GM19351 (cell line): Measurements from ENCODE around the gene GRK5.
A peak's percentile ranks its signal among the peaks of the same experiment; 100 is the strongest.
"Not testable (repeated sequence)": the region's sequence is repeated elsewhere in the genome, so short reads cannot be mapped to it uniquely, and the experiment has no call there.

Source experiments
- ATAC-seq: cut with Tn5 transposase; IDR thresholded peaks from one replicate; pipeline ENCODE4 v1.9.1; 2021; ENCODE audit warnings: mild to moderate bottlenecking, moderate library complexity; ENCODE audit not compliant: unreplicated experiment

GRK5 gene

GRCh38 chr10:119431034-119431772 lies 223.8 kb downstream of the GRK5 start:
- ATAC-seq = no peak

GRCh38 chr10:119431773-119432135 lies 224.4 kb downstream of the GRK5 start:
- no peak for ATAC-seq

- not testable (repeated sequence) for ATAC-seq
Measured at GRCh38 chr10:119434942-119435341, 227.6 kb downstream of the GRK5 start.

GRCh38 chr10:119438717-119439116 lies 231.3 kb downstream of the GRK5 start:
- no peak for ATAC-seq

- ATAC-seq = no peak
Measured at GRCh38 chr10:119439922-119440321, 232.6 kb downstream of the GRK5 start.

GRCh38 chr10:119441151-119441821 lies 233.9 kb downstream of the GRK5 start:
- no peak for ATAC-seq

GRCh38 chr10:119441921-119442757 lies 234.8 kb downstream of the GRK5 start:
- peak; percentile 48 for ATAC-seq

GRCh38 chr10:119442758-119443060 lies 235.3 kb downstream of the GRK5 start:
- ATAC-seq = no peak

GRCh38 chr10:119443441-119443840 lies 236.1 kb downstream of the GRK5 start:
- no peak for ATAC-seq

GRCh38 chr10:119443970-119444660 lies 236.7 kb downstream of the GRK5 start:
- ATAC-seq = no peak

GRCh38 chr10:119444866-119445265 lies 237.5 kb downstream of the GRK5 start:
- ATAC-seq = no peak

GRCh38 chr10:119445311-119445934 lies 238.1 kb downstream of the GRK5 start:
- peak; percentile 54 for ATAC-seq

GRCh38 chr10:119445935-119446317 lies 238.6 kb downstream of the GRK5 start:
- no peak for ATAC-seq

- no peak for ATAC-seq
Measured at GRCh38 chr10:119446441-119447277, 239.3 kb downstream of the GRK5 start.

- no peak for ATAC-seq
Measured at GRCh38 chr10:119447421-119447820, 240.1 kb downstream of the GRK5 start.

GRCh38 chr10:119447823-119448546 lies 240.6 kb downstream of the GRK5 start:
- ATAC-seq = no peak

GRCh38 chr10:119448628-119449584 lies 241.5 kb downstream of the GRK5 start:
- no peak for ATAC-seq
